ENCODE measurements around the gene DICER1. TPM values are rescaled to one million over a fixed set of nuclear protein-coding genes. Genes with fewer than 3 reads are reported as not detected.
A peak's percentile ranks its signal among the peaks of the same experiment; 100 is the strongest.

The DICER1 gene
- total RNA-seq, 4 donors from 2014 or later: 81.6 to 103 (median 88.8) TPM

DNA sequence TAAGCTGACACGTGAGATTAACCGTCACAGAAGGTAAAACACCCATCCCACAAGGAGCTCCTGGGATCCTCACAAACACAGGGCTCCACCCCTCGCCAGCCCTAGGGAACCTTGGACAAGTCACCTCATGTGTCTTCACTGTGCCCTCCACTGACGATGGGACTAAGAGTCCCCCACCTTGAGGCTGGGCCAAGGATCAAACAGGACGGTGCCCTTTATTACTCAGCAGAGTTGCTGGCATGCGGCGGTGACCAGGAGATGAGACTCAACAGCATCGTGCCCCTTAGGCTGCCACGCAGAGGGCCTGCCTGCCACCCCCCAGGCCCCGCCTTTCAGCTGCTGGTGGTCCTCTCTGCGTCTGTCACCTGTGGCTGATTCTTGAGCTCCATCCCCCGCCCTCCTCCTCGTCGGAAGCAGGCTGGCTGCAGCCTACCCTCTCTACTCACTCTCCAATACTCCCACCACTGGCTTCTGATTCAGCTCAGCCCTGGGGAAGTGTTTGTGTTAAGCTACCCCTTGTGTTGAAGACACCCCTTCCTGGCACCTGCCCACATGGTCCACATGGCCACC, 105.2 kb downstream of the DICER1 start:
- Histone ChIP-seq H3K36me3 (no peaks in the 10 kb centered on the region), H3K27me3 (no peaks in the 10 kb centered on the region), H3K4me1 (no peaks in the 10 kb centered on the region), H3K27ac (no peak overlapping the region), H3K9me3 (no peaks in the 10 kb centered on the region), H3K4me3 (no peak overlapping the region)
- peak in 1 of 2 donors; percentile 6 for DNase-seq
- intact Hi-C loops (cut with DNase I; ENCODE audit: low total_unique reads): no loop called here
- TF ChIP-seq CTCF (IDR thresholded peaks at IDR 0.05): no peak
- no peak for TF ChIP-seq POLR2A (IDR thresholded peaks at IDR 0.05)

DNA sequence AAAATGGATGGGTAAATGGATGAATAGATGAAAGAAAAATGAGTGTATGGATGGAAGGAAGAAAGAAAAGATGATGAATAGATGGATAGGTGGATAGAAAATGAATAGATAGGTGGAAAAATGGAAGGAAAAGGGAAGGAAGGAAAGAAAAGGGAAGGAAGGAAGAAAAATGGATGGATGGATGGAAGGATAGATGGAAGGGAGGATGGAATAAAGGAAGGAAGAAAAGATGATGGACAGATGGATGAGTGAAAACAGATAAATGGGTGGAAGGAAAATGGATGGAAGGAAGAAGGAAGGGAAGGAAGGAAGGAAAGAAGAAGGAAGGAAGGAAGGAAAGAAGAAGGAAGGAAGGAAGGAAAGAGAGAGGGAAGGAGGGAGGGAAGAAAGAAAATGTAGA, 107.4 kb downstream of the DICER1 start:
- TF ChIP-seq POLR2A (IDR thresholded peaks at IDR 0.05) (no peak), CTCF (IDR thresholded peaks at IDR 0.05) (no peak)
- Histone ChIP-seq H3K4me1 (no peaks in the 10 kb centered on the region), H3K27ac (no peak overlapping the region), H3K27me3 (no peaks in the 10 kb centered on the region), H3K9me3 (no peaks in the 10 kb centered on the region), H3K4me3 (no peak overlapping the region), H3K36me3 (no peaks in the 10 kb centered on the region)
- no peak for DNase-seq
- intact Hi-C loops (cut with DNase I; ENCODE audit: low total_unique reads): no loop called here

DNA sequence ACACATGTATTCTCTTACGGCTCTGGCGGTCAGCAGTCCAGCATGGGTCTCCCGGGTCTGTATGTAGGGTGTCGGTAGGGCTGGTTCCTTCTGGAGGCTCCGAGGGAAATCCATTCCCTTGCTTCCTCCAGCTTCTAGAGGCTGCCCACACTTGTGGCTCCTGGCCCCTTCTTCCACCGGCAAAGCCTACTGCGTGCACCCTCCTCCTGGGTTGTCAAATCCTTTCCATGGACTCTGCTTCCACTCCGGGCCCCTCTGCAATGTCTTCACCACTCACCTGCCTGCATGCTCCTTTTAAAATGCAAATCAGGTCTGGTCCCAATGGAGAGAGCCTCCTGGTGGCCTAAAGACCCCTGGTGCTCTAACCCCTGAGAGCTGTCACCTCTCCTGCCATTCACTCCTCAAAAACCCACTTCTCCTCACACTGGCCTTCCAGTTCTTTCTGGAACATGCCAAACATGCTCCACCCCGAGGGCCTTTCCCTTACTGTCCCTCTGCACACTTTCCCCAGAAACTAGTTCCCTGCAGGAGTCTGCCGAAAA, 108.5 kb downstream of the DICER1 start:
- Histone ChIP-seq H3K27me3 (no peaks in the 10 kb centered on the region), H3K4me3 (no peak overlapping the region), H3K27ac (no peak overlapping the region), H3K36me3 (no peaks in the 10 kb centered on the region), H3K9me3 (no peaks in the 10 kb centered on the region), H3K4me1 (no peaks in the 10 kb centered on the region)
- no peak for TF ChIP-seq POLR2A (IDR thresholded peaks at IDR 0.05)
- no peak for TF ChIP-seq CTCF (IDR thresholded peaks at IDR 0.05)
- peak; percentile 1 to 6 for DNase-seq
- intact Hi-C loops (cut with DNase I; ENCODE audit: low total_unique reads): no loop called here

GRCh38 chr14:95047754-95048153, 109.6 kb downstream of the DICER1 start:
- Histone ChIP-seq H3K9me3 (no peaks in the 10 kb centered on the region), H3K36me3 (no peaks in the 10 kb centered on the region), H3K27me3 (no peaks in the 10 kb centered on the region), H3K4me3 (no peak overlapping the region), H3K27ac (no peak overlapping the region), H3K4me1 (no peaks in the 10 kb centered on the region)
- TF ChIP-seq POLR2A (IDR thresholded peaks at IDR 0.05) (no peak), CTCF (IDR thresholded peaks at IDR 0.05) (no peak)
- intact Hi-C loops (cut with DNase I; ENCODE audit: low total_unique reads): no loop called here
- no peak for DNase-seq

DNA sequence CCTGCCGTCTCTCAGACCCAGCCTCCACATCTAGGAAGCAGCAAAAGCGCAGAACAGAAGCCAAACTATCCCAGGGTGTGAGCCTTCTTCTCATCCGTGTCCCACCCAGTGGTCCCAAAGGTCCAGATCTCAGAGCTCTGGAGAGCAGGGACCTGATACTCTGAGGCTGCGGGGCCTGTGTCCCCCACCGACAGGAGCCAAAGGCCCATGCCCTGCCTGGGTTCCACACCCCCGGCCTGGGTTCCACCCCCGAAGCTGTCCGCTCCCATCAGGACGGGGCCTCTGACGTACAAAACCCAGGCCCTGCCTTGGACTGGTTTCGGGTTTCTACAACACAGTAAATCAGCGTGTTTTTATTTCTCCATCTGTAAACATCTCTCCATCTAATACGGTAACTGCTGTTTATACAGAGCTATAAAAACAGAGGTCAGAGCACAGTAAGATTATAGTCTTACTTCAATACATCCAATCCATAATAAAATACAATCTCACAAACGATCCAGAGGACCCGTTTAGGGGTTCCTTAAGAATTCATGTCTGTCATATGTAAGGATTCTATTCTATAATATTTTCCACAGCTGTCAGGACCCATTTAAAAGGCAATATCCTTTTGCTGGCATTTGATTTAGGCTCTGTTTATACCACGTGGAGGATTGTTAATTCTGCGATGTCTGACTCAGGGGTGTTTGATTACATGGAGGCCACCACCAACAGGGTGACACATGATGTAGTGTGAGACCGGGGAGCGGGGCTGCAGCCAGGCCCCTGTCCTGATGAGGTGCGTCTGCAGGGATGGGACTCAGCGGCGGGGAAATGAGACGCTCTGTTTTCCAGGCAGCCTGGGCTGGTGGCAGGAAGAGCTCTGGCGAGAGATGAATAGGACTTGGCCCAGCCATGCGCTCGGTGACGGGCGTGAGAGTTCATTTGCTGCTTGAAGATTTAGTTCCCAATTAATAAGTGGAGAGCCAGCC, 110.3 kb downstream of the DICER1 start:
- no peaks in the 10 kb centered on the region for H3K9me3 ChIP-seq
- DNase-seq: peak; percentile 23 to 28
- peak overlapping the region in 1 of 2 donors; percentile 38 for H3K27ac ChIP-seq
- H3K27me3 ChIP-seq: no peaks in the 10 kb centered on the region
- no peaks in the 10 kb centered on the region for H3K36me3 ChIP-seq
- intact Hi-C loops (cut with DNase I; ENCODE audit: low total_unique reads): no loop called here
- H3K4me1 ChIP-seq: no peaks in the 10 kb centered on the region
- no peak for TF ChIP-seq POLR2A (IDR thresholded peaks at IDR 0.05)
- TF ChIP-seq CTCF (IDR thresholded peaks at IDR 0.05): no peak
- no peak overlapping the region for H3K4me3 ChIP-seq
